Uterus (tissue), 2 donors: ENCODE measurements around the gene SLC41A1.

Experiments
- CTCF ChIP-seq, 4 experiments: fragments of 200-600 bp in 2 of 4; fragments of 450-650 bp in 2 of 4; sonication (generic) in 2 of 4; IDR thresholded peaks; one replicate each; pipeline ENCODE4 v1.5.1; 2016 to 2019; ENCODE audit warnings: antibody characterized with exemption in 4 of 4, mild to moderate bottlenecking in 2 of 4, moderate library complexity in 1 of 4
- POLR2A ChIP-seq, 2 donors: fragments of 450-650 bp; IDR thresholded peaks; one replicate each; pipeline ENCODE4 v1.6.1; 2016; ENCODE audit warnings: antibody characterized with exemption in 2 of 2, mild to moderate bottlenecking in 1 of 2, moderate library complexity in 1 of 2

GRCh38 chr1:205783904-205784303, 29.1 kb downstream of the SLC41A1 start:
- TF ChIP-seq CTCF (IDR thresholded peaks at IDR 0.05), result no peak
- no peak for TF ChIP-seq POLR2A (IDR thresholded peaks at IDR 0.05)
